DOHH2 (cell line): ENCODE measurements around the gene LUC7L3.

Source experiments
- H3F3A ChIP-seq: fragments of 200-600 bp; sonication (generic), shearing (Covaris generic); 2 replicates; pipeline ENCODE4 v1.6.0; 2016; ENCODE audit warnings: antibody characterized with exemption, mild to moderate bottlenecking; ENCODE audit not compliant: control insufficient read depth, insufficient read depth
- H3K27ac ChIP-seq: fragments of 200-600 bp; sonication (generic); 2 replicates; pipeline ENCODE4 v1.5.1; 2014; ENCODE audit warnings: low read depth, mild to moderate bottlenecking, low read length, moderate library complexity
- H3K27me3 ChIP-seq: fragments of 200-600 bp; sonication (generic); 2 replicates; pipeline ENCODE4 v1.6.1; 2014; ENCODE audit warnings: mild to moderate bottlenecking, low read length, mixed read lengths; ENCODE audit not compliant: control insufficient read depth
- H3K36me3 ChIP-seq: fragments of 200-600 bp; sonication (generic); 2 replicates; pipeline ENCODE4 v1.6.1; 2014; ENCODE audit warnings: mild to moderate bottlenecking, low read length, moderate library complexity, mixed read lengths; ENCODE audit not compliant: control insufficient read depth
- H3K4me1 ChIP-seq: fragments of 200-600 bp; sonication (generic); 2 replicates; pipeline ENCODE4 v1.6.1; 2014; ENCODE audit warnings: mild to moderate bottlenecking, low read length, mixed read lengths; ENCODE audit not compliant: control insufficient read depth
- H3K4me2 ChIP-seq: fragments of 200-600 bp; sonication (generic); 2 replicates; pipeline ENCODE4 v1.6.0; 2014; ENCODE audit warnings: mild to moderate bottlenecking, low read length, moderate library complexity
- H3K4me3 ChIP-seq: fragments of 200-600 bp; sonication (generic); 2 replicates; pipeline ENCODE4 v1.5.1; 2014; ENCODE audit warnings: mild to moderate bottlenecking, low read length, mixed read lengths
- H3K79me2 ChIP-seq: fragments of 200-600 bp; sonication (generic); 2 replicates; pipeline ENCODE4 v1.6.1; 2014; ENCODE audit warnings: mild to moderate bottlenecking, low read length, mixed read lengths; ENCODE audit not compliant: control insufficient read depth
- H3K9me2 ChIP-seq: fragments of 200-600 bp; sonication (generic); replicated peaks from 2 replicates; pipeline ENCODE4 v1.6.1; 2014; ENCODE audit warnings: mild to moderate bottlenecking, low read length, mixed read lengths; ENCODE audit not compliant: control insufficient read depth
- H3K9me3 ChIP-seq: fragments of 200-600 bp; sonication (generic); 2 replicates; pipeline ENCODE4 v1.6.1; 2014; ENCODE audit warnings: antibody characterized with exemption, low read length, mixed read lengths; ENCODE audit not compliant: control insufficient read depth, insufficient read depth
- H4K20me1 ChIP-seq: fragments of 200-600 bp; sonication (generic); 2 replicates; pipeline ENCODE4 v1.6.0; 2014; ENCODE audit warnings: low read depth, mild to moderate bottlenecking, antibody characterized with exemption, low read length, moderate library complexity; ENCODE audit not compliant: control insufficient read depth, insufficient read depth
- EZH2phosphoT487 ChIP-seq: fragments of 200-600 bp; sonication (generic); IDR thresholded peaks from 2 replicates; pipeline ENCODE4 v1.6.1; 2017; ENCODE audit warnings: borderline replicate concordance, mild to moderate bottlenecking, antibody characterized with exemption, low read length, moderate library complexity, mixed read lengths
- TF ChIP-seq, protein P1 (sequence below): fragments of 200-600 bp; sonication (generic); IDR thresholded peaks from one replicate; pipeline ENCODE4 v1.5.1; 2014; ENCODE audit warnings: antibody characterized with exemption, mild to moderate bottlenecking, low read depth, low read length; ENCODE audit not compliant: poor library complexity, severe bottlenecking

LUC7L3 gene

DNA sequence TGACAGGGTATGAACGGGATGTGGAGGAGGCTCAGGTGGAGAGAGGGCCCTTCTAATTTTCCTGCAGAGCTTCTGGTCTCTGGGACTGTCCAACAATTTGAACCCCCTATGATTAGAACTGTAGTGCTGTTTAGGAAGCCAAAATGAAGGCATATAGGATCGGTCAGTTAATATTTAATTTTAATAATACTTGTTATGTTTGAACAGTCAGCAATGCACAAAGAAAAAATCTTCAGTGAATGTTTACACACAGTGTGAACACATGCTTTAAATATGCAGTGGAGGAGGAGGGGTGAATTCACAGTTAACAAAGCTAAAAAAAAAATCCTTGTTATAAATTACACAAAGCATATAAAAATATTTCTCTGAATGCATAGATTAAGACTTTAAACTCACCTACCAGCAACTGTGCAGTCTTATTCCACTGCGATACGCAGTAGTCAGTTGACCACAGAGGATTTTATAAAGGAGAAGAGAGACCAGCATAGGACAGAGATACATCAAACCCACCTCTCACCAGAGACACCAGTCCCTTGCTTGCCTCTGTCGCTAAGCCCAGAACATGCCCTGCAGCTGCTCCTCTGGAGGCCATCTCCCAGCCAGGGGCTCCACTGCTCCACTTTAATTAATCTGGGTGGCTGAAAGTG lies 26.2 kb upstream of the LUC7L3 start:
- Histone ChIP-seq H3F3A (peaks cover 9% of the 10 kb centered on the region; the same call in 1 of the 2 replicates), H3K27ac (no peak overlapping the region), H3K4me2 (no peak overlapping the region), H3K79me2 (no peaks in the 10 kb centered on the region), H3K9me2 (no peaks in the 10 kb centered on the region), H3K36me3 (peaks cover 54% of the 10 kb centered on the region), H3K4me1 (no peaks in the 10 kb centered on the region), H4K20me1 (no peaks in the 10 kb centered on the region), H3K27me3 (no peaks in the 10 kb centered on the region), H3K4me3 (no peak overlapping the region), H3K9me3 (no peaks in the 10 kb centered on the region)
- TF ChIP-seq EZH2phosphoT487, result no peak
- TF ChIP-seq, protein P1, sequence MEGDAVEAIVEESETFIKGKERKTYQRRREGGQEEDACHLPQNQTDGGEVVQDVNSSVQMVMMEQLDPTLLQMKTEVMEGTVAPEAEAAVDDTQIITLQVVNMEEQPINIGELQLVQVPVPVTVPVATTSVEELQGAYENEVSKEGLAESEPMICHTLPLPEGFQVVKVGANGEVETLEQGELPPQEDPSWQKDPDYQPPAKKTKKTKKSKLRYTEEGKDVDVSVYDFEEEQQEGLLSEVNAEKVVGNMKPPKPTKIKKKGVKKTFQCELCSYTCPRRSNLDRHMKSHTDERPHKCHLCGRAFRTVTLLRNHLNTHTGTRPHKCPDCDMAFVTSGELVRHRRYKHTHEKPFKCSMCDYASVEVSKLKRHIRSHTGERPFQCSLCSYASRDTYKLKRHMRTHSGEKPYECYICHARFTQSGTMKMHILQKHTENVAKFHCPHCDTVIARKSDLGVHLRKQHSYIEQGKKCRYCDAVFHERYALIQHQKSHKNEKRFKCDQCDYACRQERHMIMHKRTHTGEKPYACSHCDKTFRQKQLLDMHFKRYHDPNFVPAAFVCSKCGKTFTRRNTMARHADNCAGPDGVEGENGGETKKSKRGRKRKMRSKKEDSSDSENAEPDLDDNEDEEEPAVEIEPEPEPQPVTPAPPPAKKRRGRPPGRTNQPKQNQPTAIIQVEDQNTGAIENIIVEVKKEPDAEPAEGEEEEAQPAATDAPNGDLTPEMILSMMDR, result no peak

DNA sequence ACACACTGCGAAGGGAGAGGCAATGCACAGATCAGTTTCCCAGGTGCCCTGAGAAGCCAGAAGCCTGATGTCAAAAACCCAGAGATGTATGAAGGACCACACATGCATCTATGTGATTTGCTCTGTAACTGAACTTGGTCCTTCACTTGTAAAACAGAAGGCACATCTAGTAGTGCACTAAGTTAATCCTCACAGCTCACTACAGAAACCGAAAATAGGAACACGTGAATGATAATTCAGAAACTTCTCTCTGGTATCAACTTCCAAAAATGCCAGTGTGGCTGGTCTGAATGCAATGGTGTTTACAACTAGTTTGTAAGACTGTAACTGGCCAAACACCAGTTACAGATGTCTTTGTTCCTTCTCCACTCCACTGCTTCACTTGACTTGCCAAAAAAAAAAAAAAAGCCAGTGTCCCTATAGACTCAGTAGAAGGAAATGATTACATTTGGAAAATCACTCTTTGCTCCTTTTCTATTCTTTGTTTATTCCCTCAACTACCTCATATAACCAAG lies 23.0 kb upstream of the LUC7L3 start:
- Histone ChIP-seq H3K27me3 (no peaks in the 10 kb centered on the region), H3K27ac (no peak overlapping the region), H3K4me2 (no peak overlapping the region), H4K20me1 (no peaks in the 10 kb centered on the region; the same call in 1 of the 2 replicates), H3K79me2 (peaks cover 10% of the 10 kb centered on the region), H3K9me3 (no peaks in the 10 kb centered on the region), H3K4me3 (no peak overlapping the region), H3K36me3 (peaks cover 80% of the 10 kb centered on the region), H3K4me1 (no peaks in the 10 kb centered on the region), H3F3A (peaks cover 5% of the 10 kb centered on the region; the same call in 1 of the 2 replicates), H3K9me2 (no peaks in the 10 kb centered on the region)
- TF ChIP-seq, protein P1, result no peak
- no peak for TF ChIP-seq EZH2phosphoT487

DNA sequence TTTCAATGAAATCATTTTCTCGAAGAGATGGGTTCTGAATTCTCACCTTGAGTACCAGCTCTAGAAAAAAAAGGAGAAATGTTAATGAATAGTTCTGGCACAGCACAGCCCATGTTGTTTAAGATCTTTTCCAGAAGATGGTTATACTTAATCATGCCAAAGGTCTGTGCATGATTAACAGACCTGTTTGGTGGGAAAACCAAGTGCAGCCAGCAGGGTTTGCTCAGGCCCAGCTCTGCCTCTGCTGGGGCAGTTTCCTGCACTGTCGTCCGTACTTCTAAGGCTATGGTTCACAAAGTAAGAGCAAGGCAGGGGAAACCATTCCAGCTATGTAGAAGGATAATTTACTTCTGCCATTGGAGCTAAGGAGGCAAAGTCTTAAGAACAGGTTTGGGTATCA lies 22.3 kb upstream of the LUC7L3 start:
- Histone ChIP-seq H3K36me3 (peaks cover 86% of the 10 kb centered on the region), H3K79me2 (peaks cover 16% of the 10 kb centered on the region), H3K4me1 (no peaks in the 10 kb centered on the region), H3K27me3 (no peaks in the 10 kb centered on the region), H3K4me2 (no peak overlapping the region), H4K20me1 (no peaks in the 10 kb centered on the region; the same call in 1 of the 2 replicates), H3K27ac (no peak overlapping the region), H3K9me2 (no peaks in the 10 kb centered on the region), H3K4me3 (no peak overlapping the region), H3K9me3 (no peaks in the 10 kb centered on the region), H3F3A (peaks cover 8% of the 10 kb centered on the region; the same call in 1 of the 2 replicates)
- no peak for TF ChIP-seq EZH2phosphoT487
- TF ChIP-seq, protein P1, result no peak
